COLO668 (cell line): ENCODE data around the gene NRXN2.

Experiments
- DNase-seq: peaks from one replicate; lab custom pipeline; 2025; ENCODE audit not compliant: unreplicated experiment; lab: John Stamatoyannopoulos, UW

NRXN2 gene

GRCh38 chr11:64744544-64745188 is 21.7 kb upstream of the NRXN2 start:
- no peak for DNase-seq

- peak; percentile 33 for DNase-seq
These were observed 20.9 kb upstream of the NRXN2 start, which contains the start of gene RASGRP2 for GRCh38 chr11:64743591-64744543. Gene RASGRP2 (minus strand): TSS chr11:64744142. CDS start chr11:64742866, 1,276 bp downstream.

- DNase-seq = peak; percentile 42
These were observed 20.0 kb upstream of the NRXN2 start for GRCh38 chr11:64742889-64743590.

- peak; percentile 19 for DNase-seq
These were observed 19.3 kb upstream of the NRXN2 start for GRCh38 chr11:64742087-64742888.

DNA sequence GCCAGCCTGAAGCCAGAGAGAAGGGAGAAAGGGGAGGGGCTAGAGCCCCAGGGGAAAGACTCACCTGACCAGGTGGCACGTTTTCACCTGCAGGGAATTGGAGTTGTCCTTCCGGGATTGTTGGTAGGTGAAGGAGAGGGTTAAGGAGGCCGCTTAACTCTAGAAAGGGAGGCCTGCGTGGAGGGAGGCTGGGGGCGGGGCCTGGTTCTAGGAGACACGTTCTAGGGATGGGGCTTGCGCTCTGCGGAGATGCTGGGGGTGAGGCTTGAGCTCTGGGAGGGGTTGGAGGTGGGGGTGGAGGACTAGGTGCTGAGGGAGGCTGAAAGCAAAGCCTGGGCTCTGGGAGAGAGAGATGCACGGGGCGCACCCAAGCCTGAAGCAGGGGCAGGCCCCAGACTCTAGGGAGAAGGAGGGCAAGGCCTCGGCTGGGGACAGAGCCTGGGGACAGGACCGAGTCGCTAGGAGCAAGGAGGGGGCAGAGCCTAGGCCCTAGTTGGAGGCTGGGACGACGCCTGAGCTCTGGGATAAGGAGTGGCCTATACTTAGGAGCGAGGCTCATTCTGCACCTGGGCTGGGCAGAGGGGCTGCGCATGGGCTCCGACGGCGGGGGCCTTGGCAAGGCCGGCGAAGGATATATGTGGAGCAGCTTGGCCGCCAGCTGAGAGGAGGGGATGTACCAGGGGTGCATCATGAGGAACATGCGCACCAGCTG is 18.5 kb upstream of the NRXN2 start:
- DNase-seq = no peak

DNA sequence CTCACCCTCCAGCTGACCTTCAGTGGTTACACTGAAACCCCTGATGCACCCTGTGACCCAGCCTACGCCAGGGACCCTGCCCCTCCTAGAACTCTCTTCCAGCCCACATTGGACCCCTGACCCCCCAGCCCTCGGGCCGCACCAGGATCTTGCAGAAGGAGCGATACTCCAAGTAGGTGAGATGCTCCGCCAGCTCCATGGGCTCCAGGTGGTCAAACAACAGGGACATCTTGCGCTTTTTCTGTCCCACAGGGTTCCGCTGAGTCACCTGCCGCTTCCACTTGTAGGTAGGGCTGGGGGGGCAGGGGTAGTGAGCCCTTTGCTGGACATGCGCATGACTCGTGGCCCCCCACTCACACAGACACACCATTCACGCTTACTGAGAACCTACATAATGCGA is 16.9 kb upstream of the NRXN2 start:
- no peak for DNase-seq

- no peak for DNase-seq
These were observed 13.7 kb upstream of the NRXN2 start for GRCh38 chr11:64736654-64737053.

DNA sequence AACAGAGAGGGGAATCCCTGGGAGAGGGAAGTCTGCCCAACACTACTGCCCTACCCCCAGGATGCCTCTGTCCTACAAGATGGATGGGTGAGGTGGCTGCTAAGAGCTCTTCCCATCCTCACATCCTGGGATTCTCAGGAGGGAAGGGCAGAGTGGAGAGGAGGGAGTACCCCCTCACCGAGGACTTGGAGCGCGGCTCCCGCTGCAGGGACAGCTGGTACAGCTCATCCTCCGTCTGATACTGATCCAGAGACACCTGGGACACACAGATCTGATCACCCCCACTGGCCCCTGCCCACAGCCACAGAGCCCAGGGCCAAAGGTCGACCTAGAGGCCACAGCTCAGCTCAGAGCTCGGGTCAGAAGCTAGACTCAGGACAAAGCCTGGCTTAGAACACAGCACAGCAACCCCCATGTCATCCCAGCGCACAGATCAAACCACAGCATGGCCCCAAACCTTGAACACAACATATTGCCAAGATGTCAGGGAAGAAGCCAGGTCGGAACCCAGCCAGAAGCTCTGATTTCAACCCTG is 12.8 kb upstream of the NRXN2 start:
- DNase-seq = no peak

DNA sequence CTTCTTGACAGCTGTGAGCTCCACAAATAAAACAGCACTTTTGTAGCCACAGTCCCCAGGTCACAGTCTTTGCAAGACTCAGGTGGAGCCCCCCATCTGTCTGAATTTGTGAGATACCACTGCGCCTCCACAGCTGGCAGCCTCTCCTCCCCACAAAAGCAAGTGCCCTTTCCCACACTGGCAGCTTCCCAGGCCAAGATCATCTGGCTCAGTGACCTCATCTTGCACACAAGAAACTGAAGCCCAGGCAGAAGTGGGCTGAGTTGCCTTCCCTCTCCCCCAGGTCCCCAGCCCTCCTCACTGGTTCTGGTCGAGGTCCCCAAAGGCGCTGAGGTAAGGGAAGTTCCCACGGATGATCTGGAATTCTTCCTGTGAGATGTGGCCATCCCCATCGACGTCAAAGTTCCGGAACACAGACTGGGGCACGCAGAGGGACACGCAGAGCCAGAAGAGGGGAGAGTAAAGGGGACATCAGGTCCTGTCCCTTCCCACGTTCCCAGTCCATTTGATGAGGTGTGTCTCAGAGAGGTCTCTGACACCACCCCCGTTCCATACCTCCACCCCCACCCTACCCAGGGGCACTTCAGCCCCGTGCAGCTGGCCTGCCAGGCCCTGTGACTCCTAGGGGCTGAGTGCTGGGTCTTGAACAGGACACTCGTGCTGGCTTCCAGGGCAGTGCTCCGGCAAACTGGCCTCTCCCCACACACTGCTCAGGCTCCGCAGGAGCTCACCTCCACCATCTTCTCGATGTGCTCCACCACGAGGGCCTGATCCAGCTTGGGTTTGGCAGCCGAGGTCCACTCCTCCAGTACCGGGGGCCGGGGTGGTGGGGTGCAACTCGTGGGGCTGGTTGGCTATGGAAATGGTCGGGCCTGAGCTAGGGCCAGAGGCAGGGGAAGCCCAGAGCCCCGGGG is 12.1 kb upstream of the NRXN2 start:
- no peak for DNase-seq

GRCh38 chr11:64731601-64732000 is 8.6 kb upstream of the NRXN2 start:
- no peak for DNase-seq

DNA sequence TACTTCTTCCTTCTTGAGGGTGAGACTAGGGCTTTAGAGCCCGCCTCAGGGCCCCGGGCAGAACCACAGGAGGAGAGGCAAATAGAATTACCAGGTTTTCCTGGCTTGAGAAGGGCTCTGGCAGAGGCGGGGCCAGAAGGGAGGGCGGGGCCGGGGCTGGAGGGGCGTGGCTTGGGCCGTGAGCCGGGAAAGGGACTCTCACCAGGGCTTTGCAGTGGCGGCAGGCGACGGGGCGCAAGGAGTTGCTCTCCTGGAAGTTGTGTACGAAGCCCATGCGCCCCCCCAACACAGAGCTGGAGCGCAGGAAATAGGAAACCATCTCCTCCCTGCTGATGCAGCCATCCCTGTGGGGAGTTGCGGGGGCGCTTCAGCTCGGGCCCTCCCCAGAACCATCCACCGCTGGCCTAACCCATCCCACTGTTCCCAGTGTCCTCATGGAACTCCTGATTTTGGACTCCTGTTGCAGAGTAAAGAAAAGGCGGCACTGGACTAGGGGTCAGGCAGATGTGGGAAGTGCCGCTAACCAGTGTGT is 6.9 kb upstream of the NRXN2 start:
- peak; percentile 10 for DNase-seq

DNA sequence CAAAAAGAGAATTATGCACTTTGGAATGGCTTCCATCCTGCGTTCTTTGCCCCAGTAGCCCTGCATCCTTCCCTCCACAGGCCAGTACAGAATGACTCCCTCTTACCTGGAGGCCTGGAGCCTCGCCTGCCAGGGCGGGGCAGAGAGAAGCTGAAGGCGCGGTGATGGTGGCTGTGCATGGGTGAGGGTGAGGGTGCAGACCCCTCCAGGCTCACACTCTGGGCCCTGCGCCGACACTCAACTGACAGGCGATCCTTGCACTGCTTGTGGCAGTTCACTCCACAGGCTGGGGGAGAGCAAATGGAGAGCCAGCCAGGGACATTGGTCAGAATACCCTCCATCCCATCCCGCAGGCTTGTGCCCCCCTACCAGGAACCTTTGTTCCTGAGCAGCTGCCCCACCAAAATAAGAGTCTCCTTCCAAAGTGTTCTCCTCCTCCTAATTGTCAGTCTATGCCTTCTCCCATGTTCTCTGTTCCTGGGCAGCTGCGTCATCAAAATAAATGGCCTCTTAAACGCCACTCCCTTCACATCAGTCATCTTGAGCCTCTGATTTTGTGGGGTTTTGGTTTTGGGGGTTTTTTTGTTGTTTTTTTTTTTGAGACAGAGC is 5.9 kb upstream of the NRXN2 start:
- no peak for DNase-seq

DNA sequence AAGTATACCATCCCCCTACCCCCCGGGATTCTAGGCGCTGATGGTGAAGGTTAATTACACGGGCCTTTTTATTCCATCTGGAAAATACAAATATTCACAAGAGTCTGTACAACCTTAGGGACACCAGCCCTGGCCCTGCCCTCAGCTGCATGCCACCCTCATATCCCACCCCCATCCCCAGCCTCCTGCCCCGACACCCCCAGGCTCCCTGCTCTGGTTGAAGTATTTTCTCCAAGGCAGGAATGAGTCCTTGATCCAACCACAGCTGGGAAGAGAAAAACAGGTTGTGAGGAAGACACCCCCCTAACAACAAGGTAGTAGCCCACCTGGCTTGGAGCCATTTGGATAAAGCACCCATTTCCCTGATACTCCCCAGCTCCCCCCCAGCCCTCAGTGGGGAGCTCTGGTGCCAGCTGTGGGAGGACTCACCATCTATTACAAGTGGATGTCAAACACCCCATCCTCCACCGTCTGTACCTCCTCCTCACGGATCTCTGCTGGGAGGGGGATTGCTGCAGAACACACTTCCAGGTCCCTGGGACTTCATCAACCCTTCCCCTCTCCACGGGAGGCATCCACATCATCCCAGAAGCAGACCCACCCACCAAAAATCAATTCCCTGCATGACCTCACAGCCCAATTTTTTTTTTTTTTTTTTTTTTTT is 4.0 kb upstream of the NRXN2 start:
- DNase-seq = no peak

DNA sequence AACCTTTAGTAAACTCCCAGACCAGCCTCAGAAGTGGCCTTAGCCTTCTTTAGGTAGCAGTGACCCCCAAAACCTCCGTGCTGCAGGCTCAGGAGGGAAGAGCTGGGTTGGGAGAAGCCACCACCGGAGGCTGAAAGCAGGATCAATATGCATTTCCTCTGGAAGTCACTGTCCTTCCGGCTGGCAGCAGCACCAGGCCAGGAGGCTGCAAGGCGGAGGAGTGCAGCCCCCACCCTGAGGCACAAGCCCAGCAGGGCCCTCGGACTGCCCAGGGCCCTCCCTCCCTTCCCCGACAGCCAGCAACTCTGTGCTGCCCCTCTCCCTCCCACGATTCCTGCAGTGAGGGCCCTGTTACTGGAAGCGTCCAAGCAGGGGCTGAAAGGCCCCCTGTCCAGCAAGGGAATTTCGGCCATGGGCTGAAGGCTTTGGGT is 3.2 kb upstream of the NRXN2 start:
- DNase-seq = no peak

DNA sequence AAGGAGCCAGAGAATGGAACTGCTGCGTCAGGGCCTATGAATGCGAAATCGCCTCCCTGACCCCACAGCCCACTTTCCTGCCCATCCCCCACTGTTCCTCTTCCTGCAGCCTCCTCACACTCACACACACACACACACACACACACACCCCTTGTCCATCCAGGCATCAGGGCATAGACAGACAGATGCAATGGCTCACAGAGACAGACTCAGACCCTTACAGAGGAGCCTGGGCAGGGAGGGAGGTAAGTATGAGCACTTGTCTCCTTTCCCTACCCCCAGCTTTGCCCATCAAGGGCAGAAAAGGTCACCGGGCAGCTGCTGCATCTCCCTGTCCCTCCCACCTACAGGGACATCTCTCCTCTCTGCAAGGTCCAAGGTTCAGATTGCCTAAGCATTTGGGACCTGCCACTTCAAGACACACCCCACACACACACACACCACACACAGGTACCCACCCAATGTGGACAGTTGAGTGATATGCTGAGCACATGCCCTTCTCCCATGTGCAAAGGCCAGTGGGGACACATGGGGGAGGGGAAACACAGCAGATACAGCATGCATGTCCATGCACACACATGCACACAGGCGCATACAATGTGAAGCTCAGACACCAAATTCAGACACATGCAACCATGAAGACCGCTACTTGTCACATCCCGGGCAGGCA is 2.0 kb upstream of the NRXN2 start:
- no peak for DNase-seq

DNA sequence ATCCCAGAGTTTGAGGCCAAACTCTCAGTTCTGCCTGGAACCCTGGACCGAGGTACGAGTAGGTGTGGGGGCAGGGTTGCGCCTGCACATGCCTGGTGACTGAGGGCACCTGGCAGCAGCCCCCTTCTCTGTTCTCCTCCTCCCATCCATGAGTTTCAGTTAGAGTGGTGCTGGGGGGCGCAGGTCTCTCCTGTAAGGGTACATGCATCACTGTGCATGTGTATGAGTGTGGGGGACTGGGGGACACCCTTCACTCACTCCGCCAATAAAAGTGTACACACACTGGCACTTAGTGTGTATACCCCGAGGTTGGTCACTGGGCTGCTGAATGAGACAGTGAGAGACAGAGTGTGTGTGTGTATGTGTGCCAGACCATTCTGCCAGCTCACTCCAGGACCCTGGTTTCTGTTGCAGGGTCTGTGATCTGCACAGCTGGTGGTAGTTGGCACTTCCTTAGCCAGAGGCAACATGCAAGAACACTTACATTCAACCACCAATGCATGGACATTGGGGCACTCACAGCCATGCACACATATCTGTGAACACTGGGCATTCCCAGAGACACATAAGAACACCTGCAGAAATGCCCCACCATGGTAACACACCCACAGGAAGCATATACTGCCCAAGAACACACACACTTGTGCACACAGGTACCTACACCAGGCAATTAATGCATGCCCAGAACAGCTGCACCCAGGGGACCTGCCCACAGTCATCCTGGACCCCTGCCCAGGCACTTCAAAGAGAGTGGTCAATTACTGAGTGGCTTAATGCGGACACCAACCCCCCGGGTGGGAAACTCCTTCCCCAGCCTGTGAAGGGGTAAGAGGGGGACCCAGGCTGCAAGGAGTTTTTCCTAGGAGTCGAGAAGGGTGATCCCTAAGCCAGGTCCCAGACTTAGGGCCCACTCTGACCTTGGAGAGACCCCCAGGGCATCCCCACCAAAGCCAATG is 1.2 kb upstream of the NRXN2 start:
- DNase-seq = no peak
